HG03442 (cell line): ENCODE data around the gene KRTAP5-10.
"Not testable (repeated sequence)": the region's sequence is repeated elsewhere in the genome, so short reads cannot be mapped to it uniquely, and the experiment has no call there.

Experiments used
- ATAC-seq: cut with Tn5 transposase; IDR thresholded peaks from one replicate; pipeline ENCODE4 v1.9.1; 2021; ENCODE audit warnings: mild to moderate bottlenecking, moderate library complexity; ENCODE audit not compliant: unreplicated experiment

The KRTAP5-10 gene

GRCh38 chr11:71607520-71608216 is 42.3 kb downstream of the KRTAP5-10 start:
- not testable (repeated sequence) for ATAC-seq

GRCh38 chr11:71608272-71608671 is 42.9 kb downstream of the KRTAP5-10 start:
- ATAC-seq = not testable (repeated sequence)

- not testable (repeated sequence) for ATAC-seq
Measured at GRCh38 chr11:71611218-71611910, 46.0 kb downstream of the KRTAP5-10 start.

GRCh38 chr11:71613931-71614330 is 48.6 kb downstream of the KRTAP5-10 start:
- ATAC-seq = not testable (repeated sequence)

- ATAC-seq = not testable (repeated sequence)
Measured at GRCh38 chr11:71614366-71614917, 49.1 kb downstream of the KRTAP5-10 start.

GRCh38 chr11:71615003-71615402 is 49.6 kb downstream of the KRTAP5-10 start:
- not testable (repeated sequence) for ATAC-seq
